NCI-H82 treated with DMSO at 0.1 percent for 48 hours (cell line): Measurements from ENCODE around the gene CCR8.
"Not testable (repeated sequence)": the region's sequence is repeated elsewhere in the genome, so short reads cannot be mapped to it uniquely, and the experiment has no call there.

Experiments
- DNase-seq: peaks from one replicate; lab custom pipeline; 2025; ENCODE audit not compliant: unreplicated experiment; lab: John Stamatoyannopoulos, UW

CCR8 gene

DNA sequence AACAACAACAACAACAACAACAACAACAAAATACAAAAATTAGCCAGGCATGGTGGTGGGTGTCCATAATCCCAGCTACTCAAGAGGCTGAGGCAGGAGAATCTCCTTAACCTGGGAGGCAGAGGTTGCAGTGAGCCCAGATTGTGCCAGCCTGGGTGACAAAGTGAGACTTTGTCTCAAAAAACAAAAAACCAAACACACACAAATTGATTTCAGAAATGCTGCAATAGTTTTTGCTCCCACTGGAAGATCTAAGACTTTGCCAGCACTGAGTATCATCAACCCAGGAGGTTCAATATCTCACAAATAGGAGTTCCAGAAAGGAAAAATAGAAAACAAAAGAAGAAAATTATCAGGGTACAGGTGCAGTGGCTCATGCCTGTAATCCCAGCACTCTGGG lies 16.2 kb upstream of the CCR8 start:
- DNase-seq = no peak

DNA sequence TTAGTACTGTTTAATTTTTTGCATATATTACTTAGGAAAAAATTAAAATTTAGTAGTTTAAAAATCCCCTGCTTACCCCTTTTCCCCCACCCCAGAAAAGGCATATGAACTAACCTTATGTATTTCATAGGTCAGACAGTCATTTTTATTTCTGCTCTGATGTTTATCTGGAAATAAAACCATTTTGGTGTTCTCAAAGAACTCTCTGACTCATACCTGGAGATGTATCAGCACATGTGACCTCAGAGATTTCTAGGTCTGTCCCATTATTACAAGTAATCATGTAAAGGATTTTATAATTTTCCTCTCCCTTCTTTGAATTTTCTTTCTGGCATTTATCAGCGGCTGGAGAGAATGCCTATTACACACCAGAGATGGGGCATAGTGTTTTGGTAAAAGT lies 14.1 kb upstream of the CCR8 start:
- DNase-seq = no peak

DNA sequence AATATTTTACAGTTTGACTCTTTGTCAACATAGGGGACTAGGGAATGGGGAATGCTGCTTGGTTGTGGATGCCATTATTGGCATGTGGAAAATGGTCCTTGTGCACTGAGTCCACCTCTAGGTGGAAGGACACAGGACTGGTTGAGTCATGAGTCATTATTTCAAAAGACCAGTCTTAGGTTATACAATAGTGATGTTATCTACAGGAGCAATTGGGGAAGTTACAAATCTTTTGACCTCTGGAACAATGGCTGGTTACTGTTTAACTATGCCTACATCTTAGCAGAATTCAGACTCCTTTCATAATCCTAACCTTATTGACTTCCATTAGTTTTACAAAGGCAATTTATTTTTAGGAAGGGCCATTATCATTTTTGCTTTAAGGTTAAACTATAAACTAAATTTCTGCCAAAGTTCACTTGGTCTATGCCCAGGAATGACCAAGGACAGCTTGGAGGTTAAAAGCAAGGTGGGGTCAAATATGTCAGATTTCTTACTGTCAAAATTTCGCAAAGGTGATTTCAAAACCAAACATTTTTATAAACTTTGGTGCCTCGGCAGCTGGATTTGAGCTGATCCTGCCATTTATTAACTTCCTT lies 11.8 kb upstream of the CCR8 start:
- no peak for DNase-seq

DNA sequence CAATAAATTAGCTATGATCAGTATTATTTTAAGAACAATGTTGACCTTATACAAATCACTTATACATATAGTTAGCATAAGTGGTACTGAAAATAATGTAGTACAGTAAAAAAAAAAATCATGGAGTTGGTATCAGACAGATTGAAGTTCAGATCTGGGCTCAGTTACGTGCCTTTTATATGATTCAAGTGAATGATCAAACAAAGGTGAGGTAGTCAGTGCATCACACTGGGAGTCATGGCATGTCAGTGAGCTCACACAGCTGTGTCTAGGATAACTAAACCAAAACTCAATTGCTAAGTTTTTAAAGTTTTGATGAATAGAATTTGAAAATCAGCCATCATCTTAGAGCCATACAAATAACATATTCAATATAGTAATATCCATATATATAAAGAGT lies 11.2 kb upstream of the CCR8 start:
- DNase-seq = no peak

DNA sequence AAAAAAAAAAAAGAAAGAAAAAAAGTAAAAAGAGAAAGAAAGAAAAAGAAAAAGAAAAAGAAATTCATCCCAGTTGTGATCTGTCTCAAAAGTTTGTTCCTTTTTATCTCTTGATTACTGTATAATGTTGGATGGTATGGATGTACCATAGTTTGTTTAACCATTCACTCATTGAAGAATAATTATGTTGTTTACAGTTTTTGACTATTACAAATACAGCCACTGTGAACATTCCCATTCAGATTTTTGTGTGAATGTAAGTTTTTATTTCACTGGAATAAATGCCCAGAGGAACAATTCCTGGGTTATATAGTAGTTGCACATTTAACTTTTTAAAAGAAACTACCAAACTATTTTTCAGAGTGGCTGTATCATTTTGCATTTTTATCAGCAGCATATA lies 10.3 kb upstream of the CCR8 start:
- no peak for DNase-seq

DNA sequence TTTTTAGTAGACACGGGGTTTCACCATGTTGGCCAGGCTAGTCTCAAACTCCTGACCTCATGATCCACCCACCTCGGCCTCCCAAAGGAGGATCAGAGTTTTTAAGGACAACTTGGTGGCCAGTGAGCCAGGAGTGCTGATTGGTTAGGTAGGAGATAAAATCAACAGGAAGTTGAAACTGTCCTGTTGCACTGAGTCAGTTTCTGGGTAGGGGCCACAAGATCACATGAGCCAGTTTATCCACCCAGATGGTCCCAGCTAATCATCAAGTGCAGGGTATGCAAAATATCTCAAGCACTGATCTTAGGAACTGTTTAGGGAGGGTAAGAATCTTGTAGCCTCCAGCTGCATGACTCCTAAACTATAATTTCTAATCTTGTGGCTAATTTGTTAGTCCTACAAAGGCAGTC lies 7.9 kb upstream of the CCR8 start:
- not testable (repeated sequence) for DNase-seq

DNA sequence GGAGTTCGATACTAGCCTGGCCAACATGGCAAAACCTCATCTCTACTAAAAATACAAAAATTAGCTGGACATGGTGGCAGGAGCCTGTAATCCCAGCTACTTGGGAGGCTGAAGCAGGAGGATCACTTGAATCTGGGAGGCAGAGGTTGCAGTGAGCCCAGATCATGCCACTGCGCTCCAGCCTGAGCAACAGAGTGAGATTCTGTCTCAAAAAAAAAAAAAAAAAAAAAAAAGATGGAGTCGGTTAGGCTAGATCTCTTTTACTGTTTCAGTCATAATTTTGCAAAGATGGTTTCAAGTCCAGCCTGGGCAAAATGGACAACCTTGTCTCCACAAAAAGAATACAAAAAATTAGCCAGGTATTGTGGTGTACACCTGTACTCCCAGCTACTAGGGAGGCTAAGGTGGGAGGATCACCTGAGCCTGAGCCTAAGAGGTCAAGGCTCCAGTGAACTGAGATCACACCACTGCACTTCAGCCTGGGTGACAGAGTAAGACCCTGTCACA lies 7.2 kb upstream of the CCR8 start:
- not testable (repeated sequence) for DNase-seq

DNA sequence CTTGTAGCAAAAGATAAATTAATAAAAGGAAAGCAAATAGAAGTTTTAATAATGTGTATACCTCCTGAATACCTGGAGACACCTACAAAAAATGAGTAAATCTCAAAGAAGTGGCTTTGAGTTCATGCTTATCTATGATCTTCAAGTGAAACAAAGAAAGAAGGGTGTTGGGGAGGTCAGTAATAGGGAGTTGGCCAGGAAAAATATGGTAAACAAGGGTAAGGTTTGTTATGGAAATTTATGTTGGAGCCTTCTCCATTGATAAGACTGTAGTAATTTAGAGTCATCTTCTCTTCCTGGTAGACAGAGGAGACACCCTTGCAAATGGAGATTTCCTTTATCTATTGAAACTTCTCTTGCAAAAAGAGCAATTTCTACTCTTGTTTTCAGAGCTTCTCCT lies 6.6 kb upstream of the CCR8 start:
- DNase-seq = no peak

DNA sequence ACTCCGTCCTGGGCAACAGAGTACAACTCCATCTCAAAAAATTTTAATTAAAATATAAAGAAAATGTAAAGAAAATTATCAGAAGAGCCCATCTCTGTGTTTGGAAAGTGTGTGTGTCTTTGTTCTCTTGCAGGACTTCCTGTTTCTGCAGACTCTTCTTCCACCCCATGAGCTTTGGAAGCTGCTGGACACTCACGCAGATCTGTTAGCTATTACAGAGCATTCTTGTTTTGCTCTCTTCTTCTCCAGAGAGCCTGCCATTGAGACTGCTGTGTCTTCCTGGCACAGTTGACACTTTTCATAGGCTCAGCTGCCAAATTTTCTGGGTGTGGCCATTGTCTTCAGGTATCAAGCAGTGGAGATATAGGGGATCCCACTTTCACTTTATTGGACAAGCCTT lies 6.0 kb upstream of the CCR8 start:
- no peak for DNase-seq

DNA sequence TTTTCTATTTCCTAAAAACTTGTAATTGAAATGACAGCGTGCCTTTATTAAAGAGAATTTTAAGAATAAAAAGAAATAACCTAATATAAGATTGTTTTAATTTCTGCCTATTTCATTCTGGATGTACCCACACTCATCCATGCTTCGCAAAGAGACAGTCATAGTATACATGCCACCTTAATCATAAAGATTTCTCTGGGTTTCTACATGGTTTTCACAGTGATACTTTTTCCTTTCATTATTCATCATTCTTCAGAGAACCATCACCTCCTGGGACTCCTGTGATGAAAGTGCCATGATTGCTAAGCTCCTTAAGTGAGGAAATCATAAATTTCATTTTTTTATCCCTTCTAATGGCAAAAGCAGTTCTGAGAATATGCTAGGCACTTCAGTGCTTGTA lies 4.3 kb upstream of the CCR8 start:
- no peak for DNase-seq

DNA sequence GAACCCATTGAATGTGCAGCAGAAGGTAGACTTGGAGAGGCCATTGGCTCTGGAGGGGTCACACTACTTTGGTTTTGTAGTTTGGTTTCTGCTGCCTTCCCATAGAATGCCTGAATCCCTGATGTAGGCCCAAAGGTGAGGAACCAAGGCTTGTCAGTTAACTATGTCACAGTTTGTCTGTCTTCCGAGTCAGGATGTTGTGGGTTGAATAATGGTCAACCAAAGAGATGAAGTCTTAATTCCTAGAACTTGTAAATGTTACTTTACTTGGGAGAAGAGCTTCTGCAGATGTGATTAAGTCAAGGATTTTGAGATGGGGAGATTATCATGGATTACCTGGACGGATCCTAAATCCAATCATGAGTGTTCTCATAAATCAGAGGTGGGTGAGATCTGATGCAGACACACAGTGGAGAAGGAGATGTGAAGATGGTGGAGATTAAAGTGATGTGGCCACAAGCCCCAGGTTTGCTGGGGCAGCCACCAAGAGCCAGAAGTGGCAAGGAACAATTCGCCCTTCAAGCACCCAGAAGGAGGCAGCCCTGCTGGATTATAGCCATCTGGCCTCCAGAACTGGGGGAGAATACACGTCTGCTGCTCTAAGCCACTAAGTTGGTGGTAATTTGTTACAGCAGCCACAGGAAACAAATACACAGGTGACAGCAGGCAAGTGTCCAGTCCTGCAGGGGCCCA lies 2.3 kb upstream of the CCR8 start:
- peak; percentile 72 for DNase-seq

DNA sequence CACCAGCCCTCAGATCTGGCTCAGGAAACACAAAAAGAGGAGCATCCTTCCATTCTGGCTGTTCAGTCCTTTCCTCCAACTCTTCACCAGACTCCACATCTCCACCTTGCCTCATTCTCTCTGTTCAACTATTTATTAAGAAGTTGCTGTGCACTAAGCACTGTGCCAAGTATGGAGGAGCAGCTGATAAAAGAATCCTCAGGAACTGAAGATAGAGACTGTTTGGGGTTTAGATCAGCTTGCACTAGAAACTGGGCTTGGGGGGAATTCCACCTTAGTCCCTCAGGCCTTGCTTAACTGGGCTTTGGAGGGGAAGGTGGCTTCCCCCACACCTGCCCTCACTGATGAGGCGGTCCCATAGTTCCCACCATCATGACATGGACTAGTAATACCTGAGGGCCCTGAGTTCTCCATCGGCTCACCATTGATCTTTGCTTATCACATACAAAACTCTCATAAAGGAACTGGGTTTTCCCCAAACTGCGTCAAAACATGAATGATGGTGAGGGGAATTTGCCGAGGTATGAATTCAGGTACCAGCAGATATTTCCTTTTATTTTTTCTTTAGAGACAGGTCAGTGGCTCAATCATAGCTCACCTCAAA lies 1.7 kb upstream of the CCR8 start:
- no peak for DNase-seq

DNA sequence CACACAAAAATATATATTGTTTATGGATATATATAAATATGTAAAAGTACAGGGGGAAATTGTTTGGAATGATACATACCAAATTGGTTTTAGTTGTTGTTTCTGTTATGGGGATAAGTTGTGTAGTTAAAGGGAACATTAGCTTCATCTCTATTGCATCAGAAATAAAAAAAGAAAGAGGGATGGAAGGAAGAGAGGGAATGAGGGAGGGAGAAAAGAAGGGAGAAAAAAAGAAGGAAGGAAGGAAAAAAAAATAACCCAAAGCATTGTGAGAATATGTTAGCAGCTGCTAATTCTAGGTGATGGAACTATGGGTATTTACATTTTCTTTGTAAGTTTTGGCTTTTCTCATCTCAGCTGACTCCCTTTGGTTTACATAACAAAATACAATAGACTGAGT lies 1.3 kb downstream of the CCR8 start:
- no peak for DNase-seq

DNA sequence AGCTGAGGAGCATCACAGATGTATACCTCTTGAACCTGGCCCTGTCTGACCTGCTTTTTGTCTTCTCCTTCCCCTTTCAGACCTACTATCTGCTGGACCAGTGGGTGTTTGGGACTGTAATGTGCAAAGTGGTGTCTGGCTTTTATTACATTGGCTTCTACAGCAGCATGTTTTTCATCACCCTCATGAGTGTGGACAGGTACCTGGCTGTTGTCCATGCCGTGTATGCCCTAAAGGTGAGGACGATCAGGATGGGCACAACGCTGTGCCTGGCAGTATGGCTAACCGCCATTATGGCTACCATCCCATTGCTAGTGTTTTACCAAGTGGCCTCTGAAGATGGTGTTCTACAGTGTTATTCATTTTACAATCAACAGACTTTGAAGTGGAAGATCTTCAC lies 3.0 kb downstream of the CCR8 start:
- no peak for DNase-seq

DNA sequence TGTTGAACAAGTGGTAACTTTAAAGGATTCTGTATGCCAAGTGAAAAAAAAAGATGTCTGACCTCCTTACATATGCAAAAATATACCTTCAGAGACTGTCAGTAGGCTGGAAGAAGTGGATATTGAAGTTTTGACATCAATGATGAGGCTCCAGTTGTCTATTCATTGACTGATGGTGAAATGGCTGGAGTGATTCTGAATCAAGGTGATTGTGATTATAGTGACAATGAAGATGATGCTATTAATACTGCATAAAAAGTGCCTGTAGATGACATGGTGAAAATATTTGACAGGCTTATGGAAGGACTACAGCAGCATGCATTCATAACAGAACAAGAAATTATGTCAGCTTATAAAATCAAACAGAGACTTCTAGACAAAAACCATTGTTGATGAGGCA lies 4.1 kb downstream of the CCR8 start:
- no peak for DNase-seq

DNA sequence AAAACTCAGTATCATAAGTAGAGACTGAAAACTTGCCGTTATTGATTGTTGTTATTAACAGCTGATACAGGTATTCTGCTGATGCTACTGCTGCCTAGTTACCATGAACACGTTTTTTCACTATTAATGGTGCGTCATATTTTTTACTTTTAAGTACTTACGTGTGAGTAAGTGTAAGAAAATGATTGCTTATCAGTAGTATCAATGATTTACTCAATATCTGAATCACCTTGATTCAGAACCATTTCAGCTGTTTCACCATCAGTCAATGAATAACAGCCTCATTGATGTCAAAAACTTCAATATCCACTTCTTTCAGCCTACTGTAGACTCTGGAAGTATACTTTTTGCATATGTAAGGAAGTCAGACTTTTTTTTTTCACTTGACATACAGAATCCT lies 4.7 kb downstream of the CCR8 start:
- DNase-seq = no peak

DNA sequence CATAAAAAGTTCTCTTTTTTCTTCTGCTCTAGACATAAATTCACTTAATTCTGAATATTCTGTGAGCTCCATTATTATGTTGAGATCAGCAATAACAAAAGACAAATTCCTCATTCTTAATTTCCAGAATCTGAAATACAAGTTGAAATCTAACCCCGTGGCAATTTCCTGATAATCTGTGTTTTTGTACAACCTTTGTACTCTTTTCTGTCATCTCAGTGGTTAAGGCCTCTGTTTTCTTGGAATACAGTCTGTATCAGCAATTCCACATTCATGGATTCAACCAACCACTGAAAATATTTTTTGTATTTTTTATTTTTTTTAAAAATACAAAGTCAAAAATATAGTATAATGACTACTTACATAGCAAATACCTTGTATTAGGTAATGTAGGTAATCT lies 8.7 kb downstream of the CCR8 start:
- DNase-seq = no peak

DNA sequence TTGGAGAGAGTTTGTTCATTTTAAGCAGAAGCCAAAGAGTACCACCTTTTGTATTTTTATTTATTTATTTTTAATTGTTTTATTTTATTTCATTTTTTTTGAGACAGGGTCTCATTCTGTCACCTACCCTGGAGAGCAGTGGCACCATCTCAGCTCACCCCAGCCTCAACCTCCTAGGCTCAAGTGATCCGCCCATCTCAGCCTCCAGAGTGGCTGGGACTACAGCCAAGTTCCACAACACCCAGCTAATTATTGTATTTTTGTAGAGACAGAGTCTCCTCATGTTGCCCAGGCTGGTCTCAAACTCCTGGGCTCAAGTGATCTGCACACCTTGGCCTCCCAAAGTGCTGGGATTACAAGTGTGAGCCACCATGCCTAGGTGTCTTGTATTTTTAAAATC lies 9.6 kb downstream of the CCR8 start:
- DNase-seq = no peak

DNA sequence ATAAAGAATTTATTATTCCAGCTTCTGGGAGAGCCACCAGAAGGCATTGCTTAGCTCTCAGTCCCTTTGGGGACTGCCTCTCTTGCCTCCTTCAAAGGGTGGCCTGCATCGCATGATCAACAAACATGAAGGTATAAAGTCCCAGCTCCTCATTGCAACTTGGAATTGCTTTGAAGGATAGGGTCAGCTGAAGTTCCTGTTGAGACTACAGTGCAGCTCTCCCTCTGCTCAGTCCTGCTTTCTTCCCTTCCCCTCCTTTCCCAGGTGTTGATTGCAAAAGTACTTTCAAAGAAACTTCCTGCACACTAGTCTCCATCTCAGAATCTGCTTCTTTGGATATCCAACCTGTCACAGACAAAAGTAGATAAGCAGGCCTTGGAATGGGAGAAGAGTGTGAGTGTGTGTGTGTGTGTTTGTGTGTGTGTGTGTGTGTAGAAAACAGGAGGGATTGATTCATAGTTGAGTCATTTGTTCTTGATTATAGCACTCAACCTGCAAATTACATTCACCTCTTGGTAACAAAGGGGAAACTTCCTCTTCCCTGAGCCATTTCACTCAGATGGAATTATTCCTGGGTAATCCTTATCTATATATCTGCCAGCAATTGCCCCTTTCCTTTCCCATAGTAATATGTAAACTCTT lies 13.7 kb downstream of the CCR8 start:
- no peak for DNase-seq

DNA sequence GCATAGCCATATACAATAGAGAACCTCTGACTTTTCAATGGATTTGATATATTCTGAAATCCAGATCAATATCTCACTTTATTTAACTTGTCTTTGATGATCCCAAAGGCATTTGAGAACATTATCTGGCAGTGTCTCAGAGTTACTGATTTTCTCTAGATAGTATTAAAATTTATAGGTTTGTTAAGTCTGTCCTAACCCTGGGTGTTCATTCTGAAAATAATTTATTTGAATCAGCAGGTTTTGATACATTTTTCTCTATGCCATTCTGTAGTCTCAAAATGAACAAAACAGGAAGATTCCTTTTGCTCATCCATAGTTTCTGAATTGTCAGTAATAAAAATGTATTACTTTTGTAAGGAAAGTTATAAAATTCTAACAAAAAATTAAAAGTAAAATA lies 14.3 kb downstream of the CCR8 start:
- no peak for DNase-seq

DNA sequence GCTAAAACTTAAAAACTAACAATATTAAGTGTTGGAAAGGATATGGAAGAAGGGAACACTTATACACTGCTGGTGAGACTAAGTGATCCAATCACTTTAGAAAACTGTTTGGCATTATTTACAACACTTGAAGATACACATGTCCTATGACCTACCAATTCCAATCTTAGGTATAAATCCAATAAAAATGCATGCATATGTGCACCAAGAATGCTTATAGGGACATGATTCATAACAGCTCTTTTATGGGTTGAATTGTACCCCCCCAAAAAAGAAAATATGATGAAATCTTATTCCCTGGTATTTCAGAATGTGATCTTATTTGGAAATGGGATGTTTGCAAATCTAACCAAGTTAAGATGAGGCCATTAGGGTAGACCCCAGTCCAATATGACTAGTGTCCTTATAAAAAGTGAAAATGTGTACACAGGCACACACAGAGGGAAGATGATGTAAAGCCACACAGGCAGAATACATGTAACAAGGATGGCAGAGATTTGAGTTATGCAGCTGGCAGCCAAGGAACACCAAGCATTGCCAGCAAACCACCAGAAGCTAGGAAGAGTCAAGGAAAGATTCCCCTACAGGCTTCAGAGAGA lies 15.3 kb downstream of the CCR8 start:
- DNase-seq = no peak
